Esophagus muscularis mucosa (tissue), 4 donors: ENCODE data around the gene KRTAP3-1. TPM values are rescaled to one million over a fixed set of nuclear protein-coding genes. Genes with fewer than 3 reads are reported as not detected.

Experiments used
- DNase-seq: peaks from one replicate; pipeline ENCODE4 v3.0.0-alpha.2; 2017; ENCODE audit errors: extremely low spot score
- H3K27ac ChIP-seq, 4 donors: fragments of 200-600 bp; sonication (generic); replicated peaks in 1 of 4; 1 replicate in 3 of 4; 2 replicates in 1 of 4; pipeline ENCODE4 v1.5.1; 2016 to 2019; ENCODE audit warnings: mild to moderate bottlenecking in 1 of 4
- H3K27me3 ChIP-seq, 4 donors: fragments of 200-600 bp; sonication (generic); one replicate each; pipeline versions ENCODE4 v1.5.1 to v1.6.0; 2016 to 2019
- H3K36me3 ChIP-seq, 4 donors: fragments of 200-600 bp; sonication (generic); one replicate each; pipeline ENCODE4 v1.5.1; 2016 to 2019
- H3K4me1 ChIP-seq, 4 donors: fragments of 200-600 bp; sonication (generic); one replicate each; pipeline ENCODE4 v1.5.1; 2016 to 2019
- H3K4me3 ChIP-seq, 4 donors: fragments of 200-600 bp; sonication (generic); 1 replicate in 2 of 4; 2 replicates in 2 of 4; pipeline ENCODE4 v1.5.1; 2016 to 2019; ENCODE audit warnings: mild to moderate bottlenecking in 4 of 4, moderate library complexity in 1 of 4
- H3K9me3 ChIP-seq, 4 donors: fragments of 200-600 bp; sonication (generic); 1 replicate in 3 of 4; 2 replicates in 1 of 4; pipeline ENCODE4 v1.5.1; 2016 to 2019
- CTCF ChIP-seq, 3 experiments: fragments of 200-600 bp in 2 of 3; fragments of 450-650 bp in 1 of 3; sonication (generic) in 2 of 3; IDR thresholded peaks; one replicate each; pipeline ENCODE4 v1.5.1; 2017 to 2019; ENCODE audit warnings: antibody characterized with exemption in 3 of 3, mild to moderate bottlenecking in 2 of 3, moderate library complexity in 1 of 3
- EP300 ChIP-seq: sonication (generic); formaldehyde crosslinking; IDR thresholded peaks from one replicate; pipeline ENCODE4 v1.6.1; 2017; ENCODE audit warnings: antibody characterized with exemption
- POLR2A ChIP-seq: fragments of 450-650 bp; IDR thresholded peaks from one replicate; pipeline ENCODE4 v1.6.1; 2017; ENCODE audit warnings: antibody characterized with exemption, moderate library complexity, mild to moderate bottlenecking, low read depth
- POLR2AphosphoS5 ChIP-seq, 2 donors: sonication (generic); formaldehyde crosslinking; IDR thresholded peaks; one replicate each; pipeline ENCODE4 v1.6.1; 2017; ENCODE audit warnings: antibody characterized with exemption in 2 of 2
- WGBS: methylation state at CpG from one replicate; pipeline ENCODE4 v1.1.5; 2018; 5-methylcytosine and 5-hydroxymethylcytosine counted together
- intact Hi-C: fragments of 100-400 bp; cut with DNase I; formaldehyde crosslinking; loops from one replicate; pipeline ENCODE4 v1.15.1; 2023
- total RNA-seq, 4 donors: library from RNA; depleted of rRNA; stranded (reverse); fragments of >200 nt; gene quantifications; one replicate each; pipeline versions ENCODE4 v1.1.0 to v1.2.1, GENCODE V29; 2016

Gene KRTAP3-1
- total RNA-seq, 4 donors from 2014 or later, result not detected

- no peaks in the 10 kb centered on the region for H3K27me3 ChIP-seq
- no peaks in the 10 kb centered on the region for H3K36me3 ChIP-seq
- no peak overlapping the region for H3K27ac ChIP-seq
- H3K4me3 ChIP-seq, result no peak overlapping the region
- DNase-seq, result no peak
- TF ChIP-seq POLR2AphosphoS5 (IDR thresholded peaks at IDR 0.05) (no peak), CTCF (IDR thresholded peaks at IDR 0.05) (no peak), EP300 (no peak), POLR2A (no peak)
- no peaks in the 10 kb centered on the region for H3K9me3 ChIP-seq
- H3K4me1 ChIP-seq, result no peaks in the 10 kb centered on the region
- intact Hi-C loops, result no loop called here
These were observed 11.4 kb upstream of the KRTAP3-1 start for GRCh38 chr17:41020336-41020735.

GRCh38 chr17:41019415-41019814, 10.5 kb upstream of the KRTAP3-1 start:
- Histone ChIP-seq H3K27me3 (peaks cover 0 to 6% (median 0%) of the 10 kb centered on the region in 4 donors), H3K27ac (no peak overlapping the region), H3K9me3 (no peaks in the 10 kb centered on the region), H3K36me3 (no peaks in the 10 kb centered on the region), H3K4me3 (no peak overlapping the region), H3K4me1 (no peaks in the 10 kb centered on the region)
- intact Hi-C loops, result no loop called here
- 88% methylated on average over 3 of the region's 3 CpGs for WGBS
- no peak for DNase-seq
- TF ChIP-seq POLR2A (no peak), POLR2AphosphoS5 (IDR thresholded peaks at IDR 0.05) (no peak), CTCF (IDR thresholded peaks at IDR 0.05) (no peak), EP300 (no peak)

- WGBS, result 61% methylated on average over 3 of the region's 3 CpGs
- H3K36me3 ChIP-seq, result no peaks in the 10 kb centered on the region
- H3K9me3 ChIP-seq, result no peaks in the 10 kb centered on the region
- TF ChIP-seq POLR2AphosphoS5 (IDR thresholded peaks at IDR 0.05) (no peak), CTCF (IDR thresholded peaks at IDR 0.05) (no peak), POLR2A (no peak), EP300 (no peak)
- no peak overlapping the region for H3K27ac ChIP-seq
- DNase-seq, result no peak
- no peak overlapping the region for H3K4me3 ChIP-seq
- intact Hi-C loops, result no loop called here
- H3K4me1 ChIP-seq, result no peaks in the 10 kb centered on the region
- peaks cover 0 to 6% (median 0%) of the 10 kb centered on the region in 4 donors for H3K27me3 ChIP-seq
These were observed 9.6 kb upstream of the KRTAP3-1 start for GRCh38 chr17:41018541-41018940.

- no peaks in the 10 kb centered on the region for H3K4me1 ChIP-seq
- TF ChIP-seq POLR2AphosphoS5 (IDR thresholded peaks at IDR 0.05), result no peak
- TF ChIP-seq POLR2A, result no peak
- TF ChIP-seq CTCF (IDR thresholded peaks at IDR 0.05), result no peak
- TF ChIP-seq EP300, result no peak
- H3K9me3 ChIP-seq, result no peaks in the 10 kb centered on the region
- H3K27me3 ChIP-seq, result peaks cover 0 to 6% (median 0%) of the 10 kb centered on the region in 4 donors
- H3K27ac ChIP-seq, result no peak overlapping the region
- 85% methylated on average over 13 of the region's 13 CpGs for WGBS
- H3K36me3 ChIP-seq, result no peaks in the 10 kb centered on the region
- intact Hi-C loops, result no loop called here
- no peak overlapping the region for H3K4me3 ChIP-seq
- DNase-seq, result no peak
These were observed 7.8 kb upstream of the KRTAP3-1 start for GRCh38 chr17:41016578-41017215.

- no peak for TF ChIP-seq CTCF (IDR thresholded peaks at IDR 0.05)
- no peak for TF ChIP-seq EP300
- no peak for TF ChIP-seq POLR2AphosphoS5 (IDR thresholded peaks at IDR 0.05)
- TF ChIP-seq POLR2A, result no peak
- no peak for DNase-seq
- Histone ChIP-seq H3K27ac (no peak overlapping the region), H3K4me3 (no peak overlapping the region), H3K27me3 (peaks cover 0 to 6% (median 0%) of the 10 kb centered on the region in 4 donors), H3K4me1 (no peaks in the 10 kb centered on the region), H3K9me3 (no peaks in the 10 kb centered on the region), H3K36me3 (no peaks in the 10 kb centered on the region)
- intact Hi-C loops, result no loop called here
- WGBS, result 79% methylated on average over 7 of the region's 7 CpGs
These were observed 6.5 kb upstream of the KRTAP3-1 start for GRCh38 chr17:41015454-41015853.
